SK-N-SH treated with all-trans-retinoic acid at 6 μM for 48 hours (cell line): ENCODE measurements around the gene TRAPPC13.
"Not testable (repeated sequence)": the region's sequence is repeated elsewhere in the genome, so short reads cannot be mapped to it uniquely, and the experiment has no call there.

Source experiments
- ARNTL ChIP-seq: fragments of 450-650 bp; formaldehyde crosslinking; IDR thresholded peaks from 2 replicates; pipeline ENCODE4 v1.5.0; 2020; ENCODE audit warnings: low read depth, mild to moderate bottlenecking, moderate library complexity, borderline replicate concordance
- PPARA ChIP-seq: fragments of 250-450 bp; sonication (Bioruptor Pico); IDR thresholded peaks from 2 replicates; pipeline ENCODE4 v1.5.0; 2020; ENCODE audit warnings: mild to moderate bottlenecking, borderline replicate concordance
- RARB ChIP-seq: fragments of 250-450 bp; sonication (Bioruptor Pico); IDR thresholded peaks from 2 replicates; pipeline ENCODE4 v1.8.0; 2021; ENCODE audit warnings: mild to moderate bottlenecking, moderate library complexity
- ZFP30 ChIP-seq: fragments of 450-650 bp; formaldehyde crosslinking; IDR thresholded peaks from 2 replicates; pipeline ENCODE4 v1.5.0; 2022; ENCODE audit warnings: mild to moderate bottlenecking, moderate library complexity
- ZNF70 ChIP-seq: fragments of 450-650 bp; formaldehyde crosslinking; IDR thresholded peaks from 2 replicates; pipeline ENCODE4 v1.5.0; 2020; ENCODE audit warnings: mild to moderate bottlenecking, moderate library complexity
- ZNF8 ChIP-seq: fragments of 450-650 bp; formaldehyde crosslinking; IDR thresholded peaks from 2 replicates; pipeline ENCODE4 v1.5.0; 2020; ENCODE audit warnings: mild to moderate bottlenecking, moderate library complexity

GRCh38 chr5:65676056-65676455 is 51.2 kb downstream of the TRAPPC13 start:
- TF ChIP-seq ZNF8 (CRISPR knock-in tag); ZFP30 (CRISPR knock-in tag); ARNTL (CRISPR knock-in tag); RARB (CRISPR knock-in tag); PPARA (CRISPR knock-in tag); ZNF70: not testable (repeated sequence)
